ENCODE data around the gene CMIP. TPM values are rescaled to one million over a fixed set of nuclear protein-coding genes. Genes with fewer than 3 reads are reported as not detected.
A peak's percentile ranks its signal among the peaks of the same experiment; 100 is the strongest.

The CMIP gene
- total RNA-seq, 1 experiment from 2014 or later = 16.0 TPM

DNA sequence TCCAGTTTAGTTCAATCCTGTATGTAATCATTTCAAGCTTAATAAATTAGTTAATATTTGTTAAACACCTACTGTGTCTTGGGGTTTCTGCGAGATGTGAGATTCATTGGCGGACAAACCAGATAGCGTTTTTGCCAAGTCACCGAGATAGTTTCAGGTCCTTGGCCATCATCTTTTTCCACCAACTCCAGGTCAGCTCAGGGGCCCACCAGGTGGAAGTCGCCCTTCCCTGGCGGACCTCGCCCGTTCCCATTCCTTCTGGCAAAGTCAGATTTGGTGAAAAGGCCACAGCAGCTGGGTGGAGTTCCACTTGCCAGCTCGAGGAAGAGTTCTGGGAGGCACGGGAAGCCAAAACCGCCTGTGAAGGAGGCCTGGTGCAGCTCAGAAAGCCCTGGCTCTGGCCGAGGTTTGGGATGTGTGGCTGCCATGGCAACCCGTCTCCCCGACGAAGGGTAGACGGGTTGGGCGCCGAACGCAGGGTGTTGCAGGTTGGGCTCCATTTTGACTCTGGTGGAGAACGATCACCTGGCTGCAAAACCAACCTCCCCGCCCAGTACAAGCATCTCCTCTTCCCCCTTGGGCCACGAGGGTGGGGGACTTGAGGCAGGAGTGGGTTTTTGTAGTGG lies 39.5 kb downstream of the CMIP start:
- no peak for DNase-seq (ENCODE audit: low read depth)
- in situ Hi-C loops (cut with HindIII; ENCODE audit: low pct_unique_long_range_greater_than_20kb, low sequenced_read_pairs) = no loop called here

DNA sequence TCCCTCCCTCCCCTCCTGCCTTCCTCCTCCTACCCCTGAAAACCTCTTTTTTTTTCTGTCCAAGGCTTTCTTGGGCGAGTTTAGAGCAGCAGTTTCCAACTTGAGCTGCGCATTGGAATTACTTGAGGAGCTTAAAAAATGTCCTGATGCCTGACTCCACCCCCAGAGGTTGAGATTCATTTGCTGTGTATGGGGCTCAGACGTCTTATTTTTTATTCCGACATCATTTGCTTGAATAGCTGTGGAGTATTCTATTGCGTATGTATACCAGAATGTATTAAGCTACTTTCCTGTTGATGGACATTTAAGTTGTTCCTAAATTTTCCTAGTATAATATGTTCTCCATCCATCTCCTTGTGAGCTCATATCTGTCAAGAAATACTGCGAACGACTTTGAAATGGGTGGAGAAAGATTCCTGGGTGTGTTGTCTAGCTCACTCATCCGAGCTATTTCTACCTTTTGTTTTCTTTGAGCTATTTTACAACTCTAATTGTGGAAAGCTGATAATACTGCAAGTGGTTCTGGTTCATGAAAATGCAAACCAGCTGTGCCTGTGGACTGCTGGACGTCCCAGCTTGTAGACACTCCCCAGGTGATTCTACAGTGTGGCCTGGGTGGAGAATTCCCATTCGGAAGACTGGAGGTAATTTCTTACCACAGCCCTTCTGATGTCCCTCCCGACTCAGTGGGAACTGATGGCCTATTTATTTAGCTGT lies 40.5 kb downstream of the CMIP start:
- DNase-seq (ENCODE audit: low read depth) = peak; percentile 82
- in situ Hi-C loops (cut with HindIII; ENCODE audit: low pct_unique_long_range_greater_than_20kb, low sequenced_read_pairs) = no loop called here

DNA sequence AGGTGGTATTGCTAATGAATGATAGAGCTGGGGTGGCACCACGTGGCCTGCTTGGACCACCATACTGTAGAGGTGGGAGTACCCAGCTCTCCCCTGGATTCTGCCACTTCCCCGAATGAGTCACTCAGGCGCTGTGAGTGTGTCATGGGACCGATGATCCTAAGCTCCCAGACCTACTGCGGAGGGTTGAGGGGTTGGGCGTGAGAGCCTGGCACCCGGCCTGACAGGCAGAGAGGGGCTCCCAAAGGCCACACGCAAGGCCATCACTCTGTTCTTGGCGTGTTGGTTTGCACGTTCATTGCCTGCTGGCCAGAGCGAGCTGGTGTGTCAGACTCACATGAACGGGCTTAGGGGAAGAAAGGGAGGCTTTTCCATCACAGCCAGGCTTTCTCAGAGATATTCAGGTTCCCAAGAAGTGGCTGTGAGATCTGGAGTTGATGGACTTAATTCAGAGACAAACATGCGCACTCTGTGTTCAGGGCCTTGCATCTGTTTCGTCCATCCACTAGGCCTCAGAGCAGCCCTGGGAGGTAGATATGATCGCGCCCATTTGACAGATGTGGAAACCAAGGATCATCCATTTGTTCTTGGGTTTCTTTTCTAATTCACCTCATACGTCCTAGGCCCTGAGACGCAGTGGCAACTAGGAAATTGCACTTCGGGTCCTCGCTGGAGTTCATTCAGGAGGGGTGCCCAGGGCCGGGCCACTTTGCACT lies 41.4 kb downstream of the CMIP start:
- peak; percentile 96 for DNase-seq (ENCODE audit: low read depth)
- in situ Hi-C loops (cut with HindIII; ENCODE audit: low pct_unique_long_range_greater_than_20kb, low sequenced_read_pairs) = no loop called here

DNA sequence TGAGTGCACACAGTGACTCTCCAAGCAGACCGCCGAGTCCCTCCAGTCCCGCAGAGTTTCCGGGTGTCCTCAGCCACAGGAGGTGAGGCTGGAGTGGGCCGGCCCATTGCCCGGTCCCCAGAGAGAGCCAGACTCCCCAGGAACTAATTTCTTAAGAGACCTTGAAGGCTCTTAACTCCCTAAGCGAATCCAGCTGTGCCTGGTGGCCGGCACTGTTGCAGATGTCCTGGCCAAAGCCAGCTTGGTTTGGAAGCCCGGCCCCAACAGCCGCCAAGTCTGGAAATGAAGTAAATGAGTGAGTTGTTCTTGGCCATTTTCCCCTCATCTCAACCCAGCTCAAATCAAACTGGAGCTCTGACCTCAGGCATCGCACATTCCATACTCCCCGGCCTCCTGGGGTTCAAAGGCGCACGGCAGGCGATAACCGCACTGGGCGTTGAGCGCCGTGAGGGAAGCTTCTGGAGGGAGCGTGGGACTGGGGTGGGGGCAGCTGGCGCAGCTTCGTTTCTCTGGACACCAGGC lies 42.0 kb downstream of the CMIP start:
- DNase-seq (ENCODE audit: low read depth) = no peak
- in situ Hi-C loops (cut with HindIII; ENCODE audit: low pct_unique_long_range_greater_than_20kb, low sequenced_read_pairs) = no loop called here

DNA sequence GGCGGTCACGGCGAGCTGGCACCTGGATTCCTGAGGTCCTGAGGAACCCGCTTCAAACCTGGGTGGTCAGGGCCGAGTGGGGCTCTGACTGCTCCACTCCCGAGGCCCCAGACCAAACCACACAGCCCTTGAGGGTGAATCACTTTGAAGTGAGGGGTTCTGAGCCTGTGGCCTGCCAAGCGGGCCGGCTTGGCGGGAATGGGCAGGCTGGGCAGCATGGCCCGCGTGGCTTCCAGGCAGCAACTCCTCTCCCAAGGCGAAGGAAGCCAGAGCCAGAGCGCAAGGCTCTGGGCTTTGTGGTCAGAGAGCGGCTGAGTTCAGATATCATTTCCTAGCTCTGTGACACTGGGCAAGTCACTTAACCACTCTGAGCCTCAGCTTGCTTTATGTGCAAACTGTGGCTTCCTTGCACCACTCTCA lies 42.7 kb downstream of the CMIP start:
- in situ Hi-C loops (cut with HindIII; ENCODE audit: low pct_unique_long_range_greater_than_20kb, low sequenced_read_pairs) = no loop called here
- DNase-seq (ENCODE audit: low read depth) = no peak

DNA sequence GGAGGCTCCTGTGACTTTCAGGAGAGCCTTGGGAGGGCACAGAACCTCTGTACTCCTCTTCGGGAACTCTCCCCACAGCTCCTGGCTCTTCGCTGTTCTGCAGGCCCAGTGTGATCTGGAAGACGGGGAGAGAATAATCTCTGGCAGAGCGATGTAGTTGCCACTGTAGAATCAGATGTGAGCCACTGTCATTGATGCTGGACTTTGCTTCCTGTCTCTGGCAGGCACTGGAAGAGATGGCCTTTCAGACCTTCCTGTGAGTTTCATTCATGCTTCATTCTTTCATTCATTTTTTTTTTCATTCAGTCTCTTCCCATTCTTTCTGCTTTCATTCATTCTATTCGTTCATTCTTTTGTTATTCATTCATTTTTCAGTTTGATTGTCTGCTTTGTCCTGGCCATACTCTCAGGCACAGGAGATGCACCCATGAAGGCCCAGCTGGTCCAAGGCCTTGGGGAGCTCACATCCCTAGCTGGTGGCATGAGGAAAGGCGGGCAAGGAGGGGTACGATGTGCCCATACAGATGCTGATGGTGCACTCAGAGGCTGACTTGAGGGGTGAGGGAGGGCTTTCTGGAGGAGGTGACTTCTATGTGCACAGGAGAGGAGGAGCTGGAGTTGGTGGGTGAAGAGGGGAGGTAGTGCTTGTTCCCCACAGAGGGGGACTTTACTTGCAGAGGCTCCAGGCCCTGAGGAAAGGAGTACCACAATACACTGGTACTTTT lies 44.2 kb downstream of the CMIP start:
- no peak for DNase-seq (ENCODE audit: low read depth)
- in situ Hi-C loops (cut with HindIII; ENCODE audit: low pct_unique_long_range_greater_than_20kb, low sequenced_read_pairs) = no loop called here

DNA sequence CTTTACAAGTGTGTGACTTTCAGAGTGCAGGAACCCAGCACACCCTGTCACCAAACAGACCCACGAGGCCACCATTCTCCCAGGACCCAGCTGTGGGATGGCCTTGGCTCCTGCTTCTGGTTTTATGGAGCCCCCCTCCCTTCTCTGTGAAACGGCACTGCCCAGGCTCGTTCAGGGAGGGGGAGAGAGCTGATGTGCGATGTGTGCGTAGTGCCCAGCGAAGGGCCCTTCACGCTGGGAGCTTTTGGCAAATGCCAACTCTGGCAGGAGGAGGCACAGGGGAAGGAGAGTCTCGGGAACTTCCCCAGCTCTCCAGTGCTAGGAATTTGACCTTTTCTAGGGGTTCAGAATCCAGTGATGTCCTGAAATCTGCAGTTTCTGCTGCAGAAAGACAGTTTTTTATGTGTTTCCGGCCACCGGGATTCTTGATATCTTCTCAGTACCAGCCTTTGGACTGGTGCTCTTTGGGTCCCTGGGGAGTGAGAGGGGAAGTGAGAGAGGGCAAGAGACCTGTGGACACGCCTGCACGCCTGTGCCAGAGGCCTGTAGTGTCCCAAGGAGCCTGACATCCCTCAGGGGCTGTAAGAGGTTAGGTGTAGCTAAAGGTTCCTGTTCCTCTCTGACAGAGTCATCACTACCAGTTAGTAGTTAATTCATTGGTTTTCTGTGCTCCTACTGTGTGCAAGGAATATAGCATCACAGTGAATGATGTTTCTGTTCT lies 45.1 kb downstream of the CMIP start:
- in situ Hi-C loops (cut with HindIII; ENCODE audit: low pct_unique_long_range_greater_than_20kb, low sequenced_read_pairs) = no loop called here
- no peak for DNase-seq (ENCODE audit: low read depth)

DNA sequence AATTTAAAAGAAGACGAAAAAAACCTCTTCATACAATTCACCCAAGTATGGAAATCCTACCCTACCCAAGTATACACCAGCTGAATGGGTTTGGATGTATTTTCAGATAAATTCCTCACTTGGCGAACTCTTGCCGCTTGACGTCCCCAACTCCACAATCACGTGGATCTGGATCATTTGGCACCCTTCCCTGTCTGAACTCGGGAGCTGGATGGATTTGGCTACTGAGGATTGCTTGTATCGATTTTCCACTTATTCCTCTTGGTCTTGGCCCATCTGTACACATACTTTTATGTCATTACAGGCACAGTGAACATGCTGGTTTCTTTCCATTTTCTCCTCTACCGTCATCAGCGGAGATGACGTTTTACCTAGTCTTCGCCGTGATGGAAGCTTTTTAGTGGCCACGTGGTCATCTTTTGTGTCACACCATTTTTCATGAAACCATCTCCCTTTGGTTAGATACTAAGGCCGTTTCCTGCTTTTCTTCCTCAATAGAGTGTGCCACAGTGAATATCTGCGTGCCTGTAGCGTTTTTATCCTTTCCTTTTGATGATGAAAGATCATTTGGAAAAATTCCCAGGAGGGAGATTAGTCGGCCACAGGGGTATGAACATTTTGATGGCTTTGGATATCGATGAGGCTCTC lies 47.1 kb downstream of the CMIP start:
- DNase-seq (ENCODE audit: low read depth) = no peak
- in situ Hi-C loops (cut with HindIII; ENCODE audit: low pct_unique_long_range_greater_than_20kb, low sequenced_read_pairs) = no loop called here

DNA sequence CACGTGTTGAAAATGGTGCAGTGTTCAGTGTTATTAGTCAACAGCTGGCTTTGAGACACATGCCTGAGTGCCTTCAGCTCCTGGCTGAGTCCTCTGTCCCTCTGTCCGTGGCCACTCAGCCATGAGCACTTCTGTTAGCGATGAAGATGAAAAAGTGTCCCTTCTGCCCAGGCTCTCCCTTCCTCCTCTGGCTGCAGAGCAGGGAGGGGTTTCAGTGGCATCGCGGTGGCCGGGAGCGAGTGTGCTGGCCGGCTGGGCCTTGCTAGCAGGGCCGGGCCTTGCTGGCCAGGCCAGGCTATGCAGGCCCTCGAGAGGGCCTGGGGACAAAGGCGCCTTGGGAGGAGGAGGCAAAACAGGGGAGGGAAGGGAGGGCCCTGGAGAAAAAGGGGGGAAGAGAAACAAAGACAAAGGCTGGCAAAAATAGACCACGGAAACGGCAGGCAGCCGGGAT lies 47.7 kb downstream of the CMIP start:
- DNase-seq (ENCODE audit: low read depth) = peak; percentile 61
- in situ Hi-C loops (cut with HindIII; ENCODE audit: low pct_unique_long_range_greater_than_20kb, low sequenced_read_pairs) = no loop called here

DNA sequence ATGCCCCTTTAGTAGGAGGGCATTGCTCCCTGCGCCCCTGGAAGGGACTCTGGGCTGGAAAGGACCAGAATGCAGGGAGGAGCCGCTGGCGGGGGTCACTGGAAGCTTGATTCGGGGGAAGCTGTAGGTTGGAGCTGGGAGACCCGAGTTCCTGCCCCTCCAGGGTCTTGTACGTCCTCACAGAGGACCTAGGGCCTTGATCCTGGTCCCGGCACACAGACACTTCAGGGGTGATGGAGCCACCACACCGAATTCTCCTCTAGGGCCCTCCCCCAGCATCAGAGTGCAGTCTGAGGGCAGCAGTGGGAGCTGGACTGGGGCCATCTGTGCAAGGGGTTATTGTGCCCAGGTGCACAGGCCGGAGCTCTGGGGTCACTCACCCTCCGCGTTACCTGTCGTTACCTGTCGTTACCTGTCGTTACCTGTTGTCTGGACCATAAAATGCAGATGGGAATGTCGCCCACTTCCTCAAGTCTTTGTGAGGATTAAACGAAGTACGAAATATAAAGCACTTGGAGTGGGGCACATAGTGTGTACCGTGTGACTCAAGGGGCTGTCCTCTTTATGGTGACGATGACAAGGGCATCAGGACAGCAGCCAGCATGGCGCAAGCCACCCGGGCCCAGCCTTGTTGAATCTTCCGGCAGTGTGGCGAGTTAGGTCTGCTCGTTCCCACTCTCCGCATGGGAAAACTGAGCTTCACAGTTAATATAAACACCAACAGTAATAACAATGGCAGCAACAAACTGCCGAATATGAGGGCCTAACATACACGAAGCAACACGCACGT lies 48.6 kb downstream of the CMIP start:
- no peak for DNase-seq (ENCODE audit: low read depth)
- in situ Hi-C loops (cut with HindIII; ENCODE audit: low pct_unique_long_range_greater_than_20kb, low sequenced_read_pairs) = no loop called here

DNA sequence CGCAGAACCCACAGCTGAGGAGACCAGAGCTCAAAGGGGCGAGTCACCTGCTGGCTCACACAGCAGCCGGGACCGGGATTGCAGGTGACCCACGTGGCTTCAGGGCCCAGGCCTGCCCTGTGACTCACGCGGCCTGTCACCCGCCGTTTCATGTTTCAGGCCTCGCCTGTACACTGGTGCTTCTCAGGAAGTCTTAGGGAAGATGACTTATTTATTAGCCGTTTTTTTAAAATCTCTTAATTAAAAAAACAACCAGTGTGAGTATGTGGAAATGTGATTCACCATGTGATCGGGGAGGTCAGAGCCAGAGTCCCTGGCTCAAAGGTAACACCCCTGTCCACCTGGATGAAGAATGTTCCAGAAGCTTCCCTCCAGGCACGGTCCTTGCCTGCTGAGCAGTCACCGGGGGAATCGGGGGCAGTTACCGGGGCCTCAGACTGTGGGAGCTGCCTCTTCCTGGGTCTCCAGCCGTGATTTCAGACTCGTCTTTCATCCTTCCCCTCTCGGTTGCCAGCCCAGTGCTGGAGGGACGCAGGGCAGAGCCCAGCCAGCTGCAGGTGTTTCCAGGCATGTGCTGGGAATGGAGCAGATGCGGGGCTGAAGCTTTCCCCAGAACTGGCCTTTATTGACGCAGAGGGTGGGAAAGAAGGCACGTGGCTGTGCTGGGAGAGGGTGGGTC lies 49.3 kb downstream of the CMIP start:
- in situ Hi-C loops (cut with HindIII; ENCODE audit: low pct_unique_long_range_greater_than_20kb, low sequenced_read_pairs) = no loop called here
- DNase-seq (ENCODE audit: low read depth) = peak; percentile 89

DNA sequence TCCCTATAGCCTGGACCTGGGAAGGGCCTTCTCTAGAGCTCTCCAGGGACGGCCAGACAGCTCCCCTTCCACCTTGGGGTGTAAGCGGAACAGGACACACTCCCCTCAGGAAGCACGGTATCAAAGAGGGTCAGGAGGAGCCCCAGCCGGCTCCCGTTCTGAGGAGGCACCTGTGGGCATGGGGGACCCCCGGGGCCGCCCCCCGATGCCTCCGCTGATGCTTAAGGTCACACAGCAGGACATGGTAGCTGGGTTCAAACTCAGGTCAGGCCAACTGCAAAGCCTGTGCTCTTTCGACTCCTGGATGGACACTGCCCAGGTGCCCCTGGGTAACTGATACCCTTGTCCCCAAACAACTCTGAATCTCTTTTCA lies 49.8 kb downstream of the CMIP start:
- in situ Hi-C loops (cut with HindIII; ENCODE audit: low pct_unique_long_range_greater_than_20kb, low sequenced_read_pairs) = no loop called here
- no peak for DNase-seq (ENCODE audit: low read depth)

DNA sequence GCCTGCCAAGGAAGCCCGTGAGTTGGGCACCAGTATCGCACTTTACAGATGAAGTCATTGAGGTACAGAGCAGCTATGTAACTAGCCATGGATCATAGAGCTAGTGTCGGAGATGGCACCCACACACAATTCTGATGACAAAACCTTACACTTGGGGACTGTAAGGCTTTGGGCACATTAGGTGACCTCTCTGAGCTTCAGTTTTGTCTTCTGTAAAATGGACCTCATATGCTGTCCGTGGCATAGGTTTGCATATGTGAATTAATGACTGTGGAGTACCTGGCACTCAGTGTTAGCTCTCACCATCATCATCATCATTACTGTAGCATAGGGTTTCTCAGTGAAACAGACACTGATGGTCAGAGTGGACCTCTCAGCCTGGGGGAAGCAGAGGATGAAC lies 50.3 kb downstream of the CMIP start:
- DNase-seq (ENCODE audit: low read depth) = no peak
- in situ Hi-C loops (cut with HindIII; ENCODE audit: low pct_unique_long_range_greater_than_20kb, low sequenced_read_pairs) = no loop called here

DNA sequence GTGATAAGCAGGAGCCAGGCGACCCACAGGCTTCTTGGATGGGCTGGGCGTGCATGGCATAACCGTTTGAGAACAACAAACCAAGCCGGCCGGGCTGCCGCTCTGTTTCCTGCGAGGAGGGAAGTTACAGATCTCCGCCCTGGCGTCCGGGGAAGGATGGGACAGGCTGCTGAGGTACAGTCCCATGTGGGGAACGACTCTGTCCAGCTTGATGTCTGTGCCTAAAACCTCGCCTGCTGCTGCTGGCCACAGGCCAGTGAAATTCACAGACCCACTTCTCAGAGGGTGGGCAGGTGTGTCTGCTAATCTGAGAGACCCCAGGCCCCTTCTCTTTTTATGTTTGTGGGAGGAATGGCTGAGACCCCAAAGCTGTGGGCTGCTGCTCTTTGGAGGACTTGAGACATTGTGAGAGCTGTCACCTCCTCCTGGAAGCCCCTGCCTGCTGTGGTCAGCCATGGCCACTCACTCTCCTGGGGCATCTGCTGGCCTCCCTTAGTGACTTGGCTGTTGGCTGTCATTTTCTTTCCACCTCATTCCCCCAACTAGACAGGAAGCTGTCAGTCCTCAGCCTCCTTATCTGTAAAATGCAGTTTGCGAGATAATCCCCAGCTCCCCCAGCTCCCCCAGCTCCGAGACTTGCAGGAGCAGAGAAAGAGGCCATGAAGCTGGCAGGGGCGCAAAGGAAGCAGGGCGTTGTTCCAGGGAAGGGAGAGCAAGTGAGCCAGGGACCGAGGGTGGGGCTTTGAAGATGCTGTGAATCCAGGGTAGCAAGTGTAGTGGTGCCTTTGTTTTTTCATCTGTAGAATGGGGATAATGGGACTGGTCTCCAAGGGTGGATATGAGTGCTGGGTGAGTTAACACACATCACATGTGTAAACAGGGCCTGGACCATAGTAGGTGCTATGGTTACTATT lies 51.0 kb downstream of the CMIP start:
- no peak for DNase-seq (ENCODE audit: low read depth)
- in situ Hi-C loops (cut with HindIII; ENCODE audit: low pct_unique_long_range_greater_than_20kb, low sequenced_read_pairs) = no loop called here

DNA sequence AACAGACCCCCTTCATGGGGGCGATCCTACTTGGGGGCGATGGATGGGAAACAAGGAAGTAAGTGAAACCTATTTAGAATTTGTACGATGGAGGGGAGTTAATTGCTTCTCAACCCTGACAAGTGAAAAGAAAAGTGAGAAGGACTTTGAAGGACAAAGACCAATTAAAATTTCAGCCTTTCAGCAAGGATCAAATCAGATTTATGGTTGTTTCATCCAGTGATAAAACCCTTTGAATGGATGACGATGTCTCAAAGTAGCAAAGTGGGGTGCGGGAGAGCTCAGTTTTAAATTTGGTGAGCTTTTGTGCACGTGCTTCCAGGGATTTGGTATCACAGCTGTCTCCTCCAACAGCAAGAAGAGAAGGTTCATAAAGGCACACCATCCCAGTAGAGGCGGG lies 51.7 kb downstream of the CMIP start:
- DNase-seq (ENCODE audit: low read depth) = no peak
- in situ Hi-C loops (cut with HindIII; ENCODE audit: low pct_unique_long_range_greater_than_20kb, low sequenced_read_pairs) = no loop called here

DNA sequence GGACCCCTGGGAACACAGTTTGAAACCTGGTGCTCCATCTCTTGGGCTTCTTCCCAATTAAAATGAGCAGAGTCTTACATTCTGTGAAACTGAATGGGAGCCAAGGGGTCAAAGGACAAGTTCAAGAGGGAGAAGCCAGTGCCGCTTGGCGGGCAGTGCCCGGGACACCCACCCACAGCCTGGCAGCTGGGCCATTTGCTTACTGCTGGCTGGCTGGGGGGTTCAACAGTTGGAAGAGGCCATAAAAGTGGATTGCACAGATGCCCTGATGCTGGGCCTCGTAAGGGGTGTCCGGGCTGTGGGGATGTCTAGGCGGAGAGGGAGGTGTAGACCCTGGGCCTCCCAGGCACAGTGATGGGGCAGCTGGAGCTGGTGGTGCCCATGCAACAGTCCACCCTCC lies 52.1 kb downstream of the CMIP start:
- no peak for DNase-seq (ENCODE audit: low read depth)
- in situ Hi-C loops (cut with HindIII; ENCODE audit: low pct_unique_long_range_greater_than_20kb, low sequenced_read_pairs) = no loop called here

Data from Caki2 (cell line).